MM.1S (cell line): ENCODE results near the gene APBB2.

ENCODE experiments used
- EZH2 ChIP-seq: fragments of 300-600 bp; sonication (generic); optimal IDR thresholded peaks from 2 replicates; pipeline ENCODE3; 2017; ENCODE audit warnings: low read depth, mild to moderate bottlenecking, antibody characterized with exemption, low read length, mixed read lengths
- EZH2phosphoT487 ChIP-seq: fragments of 300-600 bp; sonication (generic); IDR thresholded peaks from 2 replicates; pipeline ENCODE4 v1.6.1; 2018; ENCODE audit warnings: antibody characterized with exemption, low read length
- TF ChIP-seq, protein P1 (sequence below): fragments of 300-600 bp; sonication (generic); IDR thresholded peaks from 2 replicates; pipeline ENCODE4 v1.5.1; 2016; ENCODE audit warnings: antibody characterized with exemption, low read length, mixed read lengths

DNA sequence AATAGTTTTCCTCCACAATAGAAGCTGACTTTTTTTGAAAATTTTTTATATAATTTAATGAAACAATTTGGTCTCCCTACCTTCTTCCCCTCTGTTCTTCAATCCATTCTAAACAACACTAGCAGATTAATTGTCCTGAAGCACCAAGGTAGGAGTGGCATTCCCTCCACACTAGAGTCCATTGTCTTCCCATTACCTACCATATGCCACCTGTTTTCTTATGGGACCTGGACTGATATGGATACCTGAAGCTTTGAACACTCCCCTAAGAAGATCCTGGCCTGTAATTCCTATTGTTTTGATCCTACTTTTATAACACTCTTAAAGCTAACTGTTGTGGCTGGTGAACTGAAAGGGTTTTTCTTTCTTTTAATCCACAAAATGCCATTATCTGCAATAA lies 92.0 kb downstream of the APBB2 start:
- TF ChIP-seq EZH2 (no peak), EZH2phosphoT487 (no peak)
- TF ChIP-seq, protein P1, sequence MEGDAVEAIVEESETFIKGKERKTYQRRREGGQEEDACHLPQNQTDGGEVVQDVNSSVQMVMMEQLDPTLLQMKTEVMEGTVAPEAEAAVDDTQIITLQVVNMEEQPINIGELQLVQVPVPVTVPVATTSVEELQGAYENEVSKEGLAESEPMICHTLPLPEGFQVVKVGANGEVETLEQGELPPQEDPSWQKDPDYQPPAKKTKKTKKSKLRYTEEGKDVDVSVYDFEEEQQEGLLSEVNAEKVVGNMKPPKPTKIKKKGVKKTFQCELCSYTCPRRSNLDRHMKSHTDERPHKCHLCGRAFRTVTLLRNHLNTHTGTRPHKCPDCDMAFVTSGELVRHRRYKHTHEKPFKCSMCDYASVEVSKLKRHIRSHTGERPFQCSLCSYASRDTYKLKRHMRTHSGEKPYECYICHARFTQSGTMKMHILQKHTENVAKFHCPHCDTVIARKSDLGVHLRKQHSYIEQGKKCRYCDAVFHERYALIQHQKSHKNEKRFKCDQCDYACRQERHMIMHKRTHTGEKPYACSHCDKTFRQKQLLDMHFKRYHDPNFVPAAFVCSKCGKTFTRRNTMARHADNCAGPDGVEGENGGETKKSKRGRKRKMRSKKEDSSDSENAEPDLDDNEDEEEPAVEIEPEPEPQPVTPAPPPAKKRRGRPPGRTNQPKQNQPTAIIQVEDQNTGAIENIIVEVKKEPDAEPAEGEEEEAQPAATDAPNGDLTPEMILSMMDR = no peak
